GM23338 (cell line): ENCODE results near the gene SLC12A7. TPM values are rescaled to one million over a fixed set of nuclear protein-coding genes. Genes with fewer than 3 reads are reported as not detected.
"Not testable (repeated sequence)": the region's sequence is repeated elsewhere in the genome, so short reads cannot be mapped to it uniquely, and the experiment has no call there.

Experiments
- ATAC-seq: fragments of 200-7000 bp; cut with Tn5 transposase; 3 replicates; pipeline ENCODE4 v1.9.1; 2020
- DNase-seq: peaks from one replicate; pipeline ENCODE4 v3.0.0-alpha.2; 2015; ENCODE audit warnings: low spot score
- H2AFZ ChIP-seq: fragments of 200-600 bp; sonication (generic); 2 replicates; pipeline ENCODE4 v1.8.0; 2016; ENCODE audit warnings: antibody characterized with exemption, mild to moderate bottlenecking, moderate library complexity
- H3F3A ChIP-seq: fragments of 200-600 bp; sonication (generic); replicated peaks from 2 replicates; pipeline ENCODE4 v1.8.0; 2017; ENCODE audit warnings: antibody characterized with exemption, mixed run types, low read depth
- H3K27ac ChIP-seq: fragments of 200-600 bp; sonication (generic); 2 replicates; pipeline ENCODE4 v1.6.1; 2016; ENCODE audit warnings: low read depth
- H3K27me3 ChIP-seq: fragments of 200-600 bp; sonication (generic); 2 replicates; pipeline ENCODE4 v1.8.0; 2016; ENCODE audit warnings: mild to moderate bottlenecking, mixed run types, moderate library complexity; ENCODE audit not compliant: insufficient read depth
- H3K36me3 ChIP-seq: fragments of 200-600 bp; sonication (generic); 2 replicates; pipeline ENCODE4 v1.8.0; 2016; ENCODE audit warnings: mild to moderate bottlenecking; ENCODE audit not compliant: insufficient read depth
- H3K4me1 ChIP-seq: fragments of 200-600 bp; sonication (generic); 2 replicates; pipeline ENCODE4 v1.8.0; 2016; ENCODE audit warnings: mild to moderate bottlenecking, moderate library complexity; ENCODE audit not compliant: insufficient read depth
- H3K4me2 ChIP-seq: fragments of 200-600 bp; sonication (generic); 2 replicates; pipeline ENCODE4 v1.7.1; 2017; ENCODE audit warnings: mixed run types
- H3K4me3 ChIP-seq: fragments of 200-600 bp; sonication (generic); 2 replicates; pipeline ENCODE4 v1.6.1; 2016; ENCODE audit warnings: mixed run types
- H3K79me2 ChIP-seq: fragments of 200-600 bp; sonication (generic); replicated peaks from 2 replicates; pipeline ENCODE4 v1.8.0; 2017; ENCODE audit warnings: mild to moderate bottlenecking; ENCODE audit not compliant: insufficient read depth
- H3K9me2 ChIP-seq: fragments of 200-600 bp; sonication (generic); 2 replicates; pipeline ENCODE4 v1.8.0; 2017; ENCODE audit not compliant: insufficient read depth
- H4K20me1 ChIP-seq: fragments of 200-600 bp; sonication (generic); replicated peaks from 2 replicates; pipeline ENCODE4 v1.8.0; 2017; ENCODE audit warnings: mild to moderate bottlenecking; ENCODE audit not compliant: insufficient read depth
- H3K27ac Mint-ChIP-seq: 2 replicates; pipeline ENCODE4 v1.8.0; 2020; ENCODE audit warnings: inconsistent platforms, mild to moderate bottlenecking, moderate library complexity, mixed read lengths
- H3K27me3 Mint-ChIP-seq: 3 replicates; pipeline ENCODE4 v1.8.0; 2022; ENCODE audit warnings: low read depth, mild to moderate bottlenecking, moderate library complexity, mixed read lengths, inconsistent platforms; ENCODE audit not compliant: insufficient read depth, poor library complexity
- H3K36me3 Mint-ChIP-seq: 3 replicates; pipeline ENCODE4 v1.8.0; 2021; ENCODE audit warnings: low read depth, mild to moderate bottlenecking, inconsistent platforms, moderate library complexity, mixed read lengths
- H3K4me1 Mint-ChIP-seq: 3 replicates; pipeline ENCODE4 v1.8.0; 2020; ENCODE audit warnings: mild to moderate bottlenecking, inconsistent platforms, mixed read lengths
- H3K4me3 Mint-ChIP-seq: 3 replicates; pipeline ENCODE4 v1.8.0; 2021; ENCODE audit warnings: moderate library complexity, mild to moderate bottlenecking, inconsistent platforms, mixed read lengths
- H3K9me3 Mint-ChIP-seq: 3 replicates; pipeline ENCODE4 v1.8.0; 2020; ENCODE audit warnings: moderate library complexity, mild to moderate bottlenecking, inconsistent platforms, mixed read lengths
- CTCF ChIP-seq, 2 experiments: fragments of 200-600 bp in 1 of 2; sonication (generic) in 1 of 2; conservative IDR thresholded peaks; 2 replicates each; pipeline versions ENCODE4 v1.5.1 to v1.6.1; 2016 to 2017; ENCODE audit warnings: antibody characterized with exemption in 2 of 2, low read depth in 2 of 2, mild to moderate bottlenecking in 2 of 2, moderate library complexity in 1 of 2
- ETS1 ChIP-seq: IDR thresholded peaks from 2 replicates; pipeline ENCODE4 v1.6.1; 2016; ENCODE audit warnings: antibody characterized with exemption
- EZH2 ChIP-seq: fragments of 200-600 bp; sonication (generic); IDR thresholded peaks from one replicate; pipeline ENCODE4 v1.8.0; 2017; ENCODE audit warnings: antibody characterized with exemption, mild to moderate bottlenecking, low read depth; ENCODE audit not compliant: unreplicated experiment
- JUNB ChIP-seq: IDR thresholded peaks from one replicate; pipeline ENCODE4 v1.6.1; 2016; ENCODE audit warnings: antibody characterized with exemption; ENCODE audit not compliant: unreplicated experiment
- NANOG ChIP-seq: IDR thresholded peaks from 2 replicates; pipeline ENCODE4 v1.6.1; 2016; ENCODE audit warnings: antibody characterized with exemption, borderline replicate concordance
- REST ChIP-seq: IDR thresholded peaks from one replicate; pipeline ENCODE4 v1.6.1; 2018; ENCODE audit warnings: antibody characterized with exemption; ENCODE audit not compliant: unreplicated experiment
- STAT1 ChIP-seq: IDR thresholded peaks from one replicate; pipeline ENCODE4 v1.6.1; 2016; ENCODE audit warnings: antibody characterized with exemption; ENCODE audit not compliant: unreplicated experiment
- ZNF331 ChIP-seq: fragments of 250-450 bp; sonication (Bioruptor Pico); IDR thresholded peaks from 2 replicates; pipeline ENCODE4 v1.5.0; 2020; ENCODE audit warnings: low read depth, mild to moderate bottlenecking, moderate library complexity
- polyA plus RNA-seq: library from polyadenylated mRNA; unstranded; fragments of >200 nt; fragmentation: Nextera tagmentation; extraction: Ambion mirVana; gene quantifications from 2 replicates; pipeline ENCODE4 v1.2.1, GENCODE V29; 2016
- total RNA-seq: library from RNA; depleted of rRNA; stranded (reverse); fragments of >200 nt; shearing (Covaris generic); gene quantifications from 2 replicates; pipeline ENCODE4 v1.2.3, GENCODE V29; 2014

SLC12A7 gene
- total and polyA plus RNA-seq, 2 experiments from 2014 or later, result 7.4 to 32.2 TPM

GRCh38 chr5:1061916-1062315, 49.9 kb downstream of the SLC12A7 start (continued):
- no peak for TF ChIP-seq ZNF331 (CRISPR knock-in tag)
- TF ChIP-seq CTCF (conservative IDR thresholded peaks at IDR 0.05; ENCODE audit: low read depth in 2 of 2), result no peak
- TF ChIP-seq STAT1, result no peak
- no peak for TF ChIP-seq NANOG
- TF ChIP-seq ETS1, result no peak
- no peak for TF ChIP-seq EZH2

GRCh38 chr5:1061292-1061691, 50.6 kb downstream of the SLC12A7 start:
- not testable (repeated sequence) for H3K4me3 Mint-ChIP-seq, H3K27ac ChIP-seq, H3K27ac Mint-ChIP-seq, H3K9me2 ChIP-seq, H3K4me3 ChIP-seq, H4K20me1 ChIP-seq, H3K9me3 Mint-ChIP-seq, H3K79me2 ChIP-seq, H3K4me1 ChIP-seq, H3F3A ChIP-seq, H2AFZ ChIP-seq, H3K4me2 ChIP-seq, H3K36me3 ChIP-seq, ATAC-seq, H3K27me3 Mint-ChIP-seq, DNase-seq, H3K27me3 ChIP-seq, H3K4me1 Mint-ChIP-seq
- peaks cover 21% of the 10 kb centered on the region for H3K36me3 Mint-ChIP-seq

- H3K36me3 Mint-ChIP-seq, result peaks cover 21% of the 10 kb centered on the region
- no peaks in the 10 kb centered on the region for H3K4me1 ChIP-seq
- DNase-seq, result no peak
- no peak overlapping the region for H3K4me3 ChIP-seq
- ATAC-seq, result no peak
- no peaks in the 10 kb centered on the region for H3K4me1 Mint-ChIP-seq
- H3K79me2 ChIP-seq, result no peaks in the 10 kb centered on the region
- no peaks in the 10 kb centered on the region for H3K9me3 Mint-ChIP-seq
- H3K9me2 ChIP-seq, result no peaks in the 10 kb centered on the region
- H3K4me2 ChIP-seq, result no peak overlapping the region
- no peak overlapping the region for H3K4me3 Mint-ChIP-seq
- no peaks in the 10 kb centered on the region for H3K27me3 ChIP-seq
- no peak overlapping the region for H3K27ac ChIP-seq
- H3K27me3 Mint-ChIP-seq, result peaks cover 2% of the 10 kb centered on the region
- H2AFZ ChIP-seq, result no peak overlapping the region
- no peak overlapping the region for H3K27ac Mint-ChIP-seq
- no peaks in the 10 kb centered on the region for H3K36me3 ChIP-seq
- H4K20me1 ChIP-seq, result no peaks in the 10 kb centered on the region
- no peaks in the 10 kb centered on the region for H3F3A ChIP-seq
- TF ChIP-seq JUNB, result no peak
- TF ChIP-seq ZNF331 (CRISPR knock-in tag), result no peak
- TF ChIP-seq REST, result no peak
Observed at GRCh38 chr5:1060535-1060981, 51.3 kb downstream of the SLC12A7 start.
